NCI-H510A treated with DMSO at 0.1 percent for 48 hours (cell line): ENCODE results near the gene C6orf120.

ENCODE experiments used
- DNase-seq: peaks from one replicate; lab custom pipeline; 2025; lab: John Stamatoyannopoulos, UW

The C6orf120 gene

GRCh38 chr6:169701954-169702839, at the start of gene C6orf120, which contains the start of gene WDR27:
TSS of gene C6orf120 (plus strand) at chr6:169702126. CDS start at chr6:169702460, 334 bp downstream.
TSS of gene WDR27 (minus strand) at chr6:169702029. CDS start at chr6:169689005, 13,024 bp downstream.
- peak; percentile 73 for DNase-seq

- DNase-seq = no peak
These were observed 49.0 kb upstream of the C6orf120 start for GRCh38 chr6:169652896-169653295.

GRCh38 chr6:169653691-169654090, 48.2 kb upstream of the C6orf120 start:
- DNase-seq = no peak

GRCh38 chr6:169654598-169655391, 47.1 kb upstream of the C6orf120 start:
- peak; percentile 83 for DNase-seq

GRCh38 chr6:169656546-169657283, 45.2 kb upstream of the C6orf120 start:
- DNase-seq = no peak

DNA sequence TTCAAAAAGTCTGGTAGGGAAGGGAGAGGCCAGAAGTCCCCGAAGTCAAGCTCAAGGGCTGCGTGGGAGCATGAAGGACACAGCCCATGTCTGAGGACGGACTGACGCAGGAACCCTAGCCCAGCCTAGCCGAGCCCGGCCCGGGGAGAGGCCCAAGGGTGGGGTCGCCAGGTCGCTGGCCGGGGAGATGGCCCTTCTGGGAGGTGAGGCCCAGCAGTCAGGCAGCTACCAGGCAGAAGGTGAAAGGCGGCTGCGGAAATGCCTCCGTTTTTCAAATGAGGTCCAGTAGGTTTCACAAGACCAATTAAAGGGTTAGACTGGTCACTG, 44.7 kb upstream of the C6orf120 start:
- DNase-seq = no peak

- DNase-seq = no peak
These were observed 41.9 kb upstream of the C6orf120 start for GRCh38 chr6:169659820-169660610.

GRCh38 chr6:169660751-169661390, 41.1 kb upstream of the C6orf120 start:
- no peak for DNase-seq

DNA sequence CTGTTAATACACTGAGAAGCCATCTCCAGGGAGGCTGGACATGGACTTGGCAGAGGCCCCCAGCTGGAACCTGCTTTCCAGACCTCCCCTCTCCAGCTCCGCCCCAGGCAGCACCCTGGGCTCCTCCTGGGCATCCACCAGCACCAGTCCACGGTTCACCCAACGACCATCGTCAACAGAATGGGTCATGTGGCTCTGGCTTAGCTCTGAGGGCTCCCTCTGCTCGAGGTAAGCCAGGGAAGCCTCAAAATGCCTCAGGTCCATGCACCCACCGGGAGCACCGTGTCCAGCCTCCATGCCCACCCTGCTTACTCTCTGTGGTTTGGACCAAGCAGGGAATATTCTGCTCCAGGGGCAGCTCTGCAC, 40.6 kb upstream of the C6orf120 start:
- no peak for DNase-seq

DNA sequence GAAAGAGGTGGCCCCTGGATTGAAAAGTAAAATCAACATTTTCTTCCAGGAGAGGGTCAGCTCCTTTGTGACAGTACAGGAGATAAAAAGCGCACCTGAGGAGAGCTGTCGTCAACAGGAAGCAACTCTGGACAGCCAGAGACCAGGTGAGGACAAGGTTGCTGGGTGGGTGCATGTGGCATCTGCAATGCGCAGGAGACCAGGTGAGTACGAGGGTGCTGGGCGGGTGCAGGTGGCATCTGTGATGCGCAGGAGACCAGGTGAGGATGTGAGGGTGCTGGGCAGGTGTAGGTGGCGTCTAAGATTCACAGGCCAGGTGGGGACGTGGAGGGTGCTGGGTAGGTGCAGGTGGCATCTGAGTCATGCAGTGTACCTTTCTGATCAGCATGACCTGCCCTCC, 38.5 kb upstream of the C6orf120 start:
- DNase-seq = peak; percentile 43

DNA sequence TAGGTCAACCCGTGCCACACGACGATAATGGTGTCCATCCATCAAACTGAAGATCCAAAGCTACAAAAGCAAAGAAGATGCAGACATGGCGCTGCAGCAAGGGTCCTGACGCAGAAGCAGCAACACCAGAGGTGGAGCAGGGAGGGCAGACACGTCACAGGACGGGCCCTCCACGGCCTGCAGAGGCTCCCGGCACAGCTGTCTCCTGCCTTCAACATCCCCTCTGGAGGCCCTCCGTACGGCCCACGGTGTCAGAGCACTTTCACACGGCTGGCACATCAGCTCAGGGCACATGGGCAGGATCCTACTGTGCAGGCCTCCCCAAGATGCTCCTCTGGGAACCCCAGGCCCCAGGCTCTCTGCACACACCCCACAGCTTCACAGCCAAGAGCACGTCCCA, 37.7 kb upstream of the C6orf120 start:
- no peak for DNase-seq

DNA sequence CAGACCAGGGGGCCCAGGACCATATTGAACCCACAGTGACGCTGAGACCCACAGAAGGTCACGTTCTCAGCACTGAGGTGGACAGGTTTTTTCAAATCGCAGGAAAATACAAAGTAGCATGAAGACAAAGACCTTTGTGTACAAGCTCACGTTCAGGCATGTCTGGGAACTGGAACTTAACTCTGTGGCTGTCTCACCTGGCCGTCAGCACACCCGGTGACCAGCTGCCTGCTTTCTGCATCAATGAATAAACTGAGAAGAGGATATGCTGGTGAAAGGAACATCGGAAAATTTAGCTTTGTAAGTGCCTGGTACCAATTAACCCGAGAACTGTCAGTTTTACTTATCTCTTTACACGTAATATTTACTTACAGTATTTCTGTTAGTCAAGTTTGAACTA, 36.6 kb upstream of the C6orf120 start:
- DNase-seq = peak; percentile 26

- no peak for DNase-seq
These were observed 35.5 kb upstream of the C6orf120 start for GRCh38 chr6:169666441-169666840.

- no peak for DNase-seq
These were observed 34.2 kb upstream of the C6orf120 start for GRCh38 chr6:169667716-169668115.

GRCh38 chr6:169668203-169668847, 33.6 kb upstream of the C6orf120 start:
- no peak for DNase-seq

DNA sequence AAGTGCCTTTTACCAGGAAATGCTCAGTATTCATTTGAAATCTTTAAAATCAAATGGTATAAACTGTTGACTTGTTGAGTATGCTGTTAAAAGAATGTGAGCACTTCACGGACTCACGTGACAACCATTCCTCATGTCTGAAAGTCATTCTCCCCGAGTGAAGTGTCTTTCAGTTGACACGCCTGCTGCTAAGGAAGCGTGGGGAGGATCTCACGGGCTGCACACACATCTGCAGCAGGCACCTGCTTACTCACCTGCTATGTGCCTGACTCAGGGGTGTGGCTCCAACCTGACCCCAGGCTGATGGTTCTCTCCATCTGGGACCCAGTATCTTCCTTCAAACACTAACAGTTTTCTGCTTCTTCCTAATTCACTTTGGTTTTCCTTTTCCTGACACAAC, 32.8 kb upstream of the C6orf120 start:
- DNase-seq = no peak

DNA sequence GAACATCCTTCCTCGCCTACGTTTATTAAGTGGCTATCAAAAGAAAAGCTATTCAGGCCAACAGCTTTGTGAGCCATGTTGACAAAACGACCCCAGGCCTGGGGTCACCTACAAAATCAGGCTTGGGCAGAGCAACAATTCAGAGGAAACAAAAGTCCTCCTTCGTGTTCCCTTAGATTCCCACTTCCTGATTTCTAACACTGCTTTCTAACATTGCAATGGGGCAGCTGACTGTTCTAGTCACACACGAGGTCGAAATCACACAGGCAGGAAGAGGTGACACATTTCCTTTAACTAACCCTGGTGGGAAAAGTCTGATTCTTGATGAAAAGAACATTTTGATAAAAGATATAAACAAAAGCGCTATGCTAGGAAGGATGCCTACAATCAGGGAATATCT, 32.0 kb upstream of the C6orf120 start:
- DNase-seq = no peak

DNA sequence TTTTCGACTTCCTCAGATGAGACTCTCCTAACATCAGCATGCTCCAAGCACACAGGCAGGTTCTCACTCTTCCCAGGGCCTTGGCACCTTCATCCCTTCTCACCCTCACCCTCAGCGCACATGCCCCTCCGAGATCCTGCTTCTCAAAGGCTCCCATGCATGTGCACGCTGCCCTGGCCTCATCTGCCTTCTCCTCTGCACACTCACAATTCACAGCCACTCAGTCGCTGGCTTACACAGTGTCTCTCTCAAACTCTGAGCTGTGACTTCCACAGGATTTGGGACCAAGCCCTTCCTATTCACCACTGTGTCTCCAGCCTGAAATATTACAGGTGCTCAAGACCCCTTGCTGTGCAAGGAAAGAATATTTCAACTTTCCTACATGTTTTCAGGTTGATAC, 30.4 kb upstream of the C6orf120 start:
- DNase-seq = no peak

- no peak for DNase-seq
These were observed 26.9 kb upstream of the C6orf120 start for GRCh38 chr6:169675011-169675410.

GRCh38 chr6:169677096-169677495, 24.8 kb upstream of the C6orf120 start:
- DNase-seq = no peak

- no peak for DNase-seq
These were observed 23.6 kb upstream of the C6orf120 start for GRCh38 chr6:169678342-169678741.
